Nephron progenitor cell (in vitro differentiated cells): ENCODE data around the gene SMYD1.

ENCODE experiments used
- DNase-seq: peaks from one replicate; pipeline ENCODE4 v3.0.0; 2021
- H3K27ac Mint-ChIP-seq: 2 replicates; pipeline ENCODE4 v1.8.0; 2021; ENCODE audit warnings: mild to moderate bottlenecking, moderate library complexity, mixed read lengths
- H3K27me3 Mint-ChIP-seq: 2 replicates; pipeline ENCODE4 v1.8.0; 2021; ENCODE audit warnings: mild to moderate bottlenecking, low read depth, mixed read lengths; ENCODE audit not compliant: poor library complexity
- H3K36me3 Mint-ChIP-seq: 2 replicates; pipeline ENCODE4 v1.8.0; 2021; ENCODE audit warnings: low read depth, mixed read lengths
- H3K4me1 Mint-ChIP-seq: 2 replicates; pipeline ENCODE4 v1.8.0; 2021; ENCODE audit warnings: mixed read lengths
- H3K4me3 Mint-ChIP-seq: 2 replicates; pipeline ENCODE4 v1.8.0; 2021; ENCODE audit warnings: mild to moderate bottlenecking, moderate library complexity, mixed read lengths
- H3K9me3 Mint-ChIP-seq: 2 replicates; pipeline ENCODE4 v1.8.0; 2021; ENCODE audit warnings: mild to moderate bottlenecking, moderate library complexity, mixed read lengths
- CTCF ChIP-seq: fragments of 200-600 bp; sonication (generic); IDR thresholded peaks from 2 replicates; pipeline ENCODE4 v1.5.0; 2021; ENCODE audit warnings: antibody characterized with exemption

SMYD1 gene

DNA sequence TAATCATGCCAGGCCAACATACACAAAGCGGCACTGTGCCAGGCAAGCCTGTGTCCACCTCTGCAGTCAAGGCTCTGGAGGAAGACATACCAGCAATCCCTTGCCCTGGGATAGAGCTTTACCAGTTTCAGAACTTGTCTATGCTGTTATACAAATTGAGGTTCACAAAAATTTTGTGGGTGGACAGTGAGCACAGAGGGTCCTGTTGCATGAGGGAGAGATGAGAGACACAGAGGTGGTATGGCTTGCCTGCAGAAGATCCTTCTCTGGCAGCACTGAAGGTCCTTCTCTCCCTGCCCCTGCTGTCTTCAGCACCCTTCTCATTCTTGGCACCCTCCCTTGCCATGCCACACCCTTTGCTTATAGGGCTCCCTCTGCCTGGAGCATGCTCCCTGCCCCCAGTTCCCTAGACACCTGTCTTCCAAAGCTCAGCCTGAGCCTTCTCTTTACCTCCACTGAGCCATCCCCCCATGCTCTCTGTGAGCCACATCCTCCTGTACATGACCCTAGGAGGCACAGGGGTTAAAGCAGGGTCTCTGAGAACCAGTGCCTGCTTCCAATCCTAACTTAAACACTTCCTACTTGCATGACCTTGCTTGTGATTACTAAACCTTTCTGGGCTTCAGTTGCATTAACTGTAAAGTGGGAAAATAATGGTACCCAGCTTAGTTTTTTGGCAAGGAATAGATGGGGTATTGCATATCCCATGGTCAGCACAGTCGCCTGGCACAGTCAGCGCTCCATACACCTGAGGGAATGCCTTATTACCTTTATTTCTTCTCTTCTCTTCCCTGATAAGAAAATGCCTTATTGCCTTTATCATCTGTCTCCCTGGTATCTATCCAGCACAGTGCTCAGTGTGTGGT is 59.4 kb downstream of the SMYD1 start:
- Mint-ChIP-seq H3K4me3 (no peak overlapping the region), H3K9me3 (no peaks in the 10 kb centered on the region), H3K27me3 (peaks cover 37% of the 10 kb centered on the region), H3K4me1 (peaks cover 6% of the 10 kb centered on the region), H3K36me3 (no peaks in the 10 kb centered on the region), H3K27ac (no peak overlapping the region)
- TF ChIP-seq CTCF, result no peak
- no peak for DNase-seq

DNA sequence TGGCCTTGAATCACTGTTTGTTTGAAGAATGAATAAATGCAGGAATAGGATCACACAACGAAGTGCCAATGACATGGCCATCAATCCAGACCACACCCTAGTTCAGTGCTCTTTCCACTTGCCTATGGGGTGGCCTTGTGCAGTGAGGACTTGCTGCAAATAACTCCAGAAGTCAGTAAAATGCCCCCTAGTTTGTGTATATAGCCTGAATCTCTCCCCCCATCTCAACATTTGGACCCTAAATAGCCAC is 59.9 kb downstream of the SMYD1 start:
- TF ChIP-seq CTCF, result no peak
- Mint-ChIP-seq H3K36me3 (no peaks in the 10 kb centered on the region), H3K27me3 (peaks cover 37% of the 10 kb centered on the region), H3K9me3 (no peaks in the 10 kb centered on the region), H3K4me1 (peaks cover 6% of the 10 kb centered on the region), H3K27ac (no peak overlapping the region), H3K4me3 (no peak overlapping the region)
- no peak for DNase-seq

- H3K4me3 Mint-ChIP-seq, result no peak within 1 kb of the TSS
- no peak within 1 kb of the TSS for H3K27ac Mint-ChIP-seq
- DNase-seq, result no peak
- H3K4me1 Mint-ChIP-seq, result peaks cover 6% of the 10 kb centered on the region
- no peak for TF ChIP-seq CTCF
- H3K36me3 Mint-ChIP-seq, result no peaks in the 10 kb centered on the region
- peaks cover 37% of the 10 kb centered on the region for H3K27me3 Mint-ChIP-seq
- no peaks in the 10 kb centered on the region for H3K9me3 Mint-ChIP-seq
Measured at GRCh38 chr2:88127888-88128653, 60.4 kb downstream of the SMYD1 start, which contains the start of gene FABP1. Gene FABP1, minus strand, starts transcription at chr2:88128062. Its CDS starts 45 bp downstream, at chr2:88128017.

DNA sequence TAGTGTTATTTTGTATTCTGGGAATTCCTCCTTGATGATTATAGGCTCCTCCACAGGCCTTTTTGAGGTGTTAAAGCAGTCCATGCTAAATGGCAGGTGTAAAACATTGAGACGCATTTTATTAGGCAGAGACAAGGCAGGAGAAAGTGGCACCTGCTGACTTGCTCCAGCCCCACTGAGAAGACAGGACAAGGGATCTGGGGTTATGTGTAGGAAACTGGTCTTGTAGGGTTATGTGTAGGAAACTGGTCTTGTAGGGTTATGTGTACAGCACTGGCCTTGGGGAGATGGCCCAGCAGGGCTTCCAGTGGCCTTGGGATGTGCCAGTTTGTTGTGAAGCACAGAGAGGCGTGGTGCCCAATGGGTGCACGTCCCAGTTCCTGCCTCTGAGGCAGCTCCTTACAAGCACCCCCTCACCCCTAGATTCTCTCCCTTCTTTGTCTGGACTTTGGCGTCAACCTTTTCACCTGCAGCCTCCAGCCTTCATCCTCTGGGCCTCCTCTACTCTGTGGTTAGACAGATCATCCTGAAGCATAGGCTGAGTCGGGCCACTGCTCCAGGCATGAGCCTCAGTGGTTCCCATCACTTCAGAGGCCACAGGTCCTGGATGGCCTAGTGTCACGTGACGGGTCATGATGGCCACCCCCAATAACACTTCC is 61.2 kb downstream of the SMYD1 start:
- no peaks in the 10 kb centered on the region for H3K36me3 Mint-ChIP-seq
- no peak for TF ChIP-seq CTCF
- H3K27ac Mint-ChIP-seq, result no peak overlapping the region
- H3K9me3 Mint-ChIP-seq, result no peaks in the 10 kb centered on the region
- peaks cover 32% of the 10 kb centered on the region for H3K27me3 Mint-ChIP-seq
- H3K4me3 Mint-ChIP-seq, result no peak overlapping the region
- no peak for DNase-seq
- peaks cover 6% of the 10 kb centered on the region for H3K4me1 Mint-ChIP-seq

GRCh38 chr2:88129313-88129959 is 61.8 kb downstream of the SMYD1 start:
- no peaks in the 10 kb centered on the region for H3K36me3 Mint-ChIP-seq
- H3K4me1 Mint-ChIP-seq, result peaks cover 6% of the 10 kb centered on the region
- no peaks in the 10 kb centered on the region for H3K9me3 Mint-ChIP-seq
- no peak for DNase-seq
- H3K27ac Mint-ChIP-seq, result no peak overlapping the region
- no peak for TF ChIP-seq CTCF
- no peak overlapping the region for H3K4me3 Mint-ChIP-seq
- H3K27me3 Mint-ChIP-seq, result peaks cover 34% of the 10 kb centered on the region
